DOHH2 (cell line): ENCODE results near the gene POC1B.

Experiments used
- H3F3A ChIP-seq: fragments of 200-600 bp; sonication (generic), shearing (Covaris generic); 2 replicates; pipeline ENCODE4 v1.6.0; 2016; ENCODE audit warnings: antibody characterized with exemption, mild to moderate bottlenecking; ENCODE audit not compliant: control insufficient read depth, insufficient read depth
- H3K27ac ChIP-seq: fragments of 200-600 bp; sonication (generic); 2 replicates; pipeline ENCODE4 v1.5.1; 2014; ENCODE audit warnings: low read depth, mild to moderate bottlenecking, low read length, moderate library complexity
- H3K27me3 ChIP-seq: fragments of 200-600 bp; sonication (generic); 2 replicates; pipeline ENCODE4 v1.6.1; 2014; ENCODE audit warnings: mild to moderate bottlenecking, low read length, mixed read lengths; ENCODE audit not compliant: control insufficient read depth
- H3K36me3 ChIP-seq: fragments of 200-600 bp; sonication (generic); 2 replicates; pipeline ENCODE4 v1.6.1; 2014; ENCODE audit warnings: mild to moderate bottlenecking, low read length, moderate library complexity, mixed read lengths; ENCODE audit not compliant: control insufficient read depth
- H3K4me1 ChIP-seq: fragments of 200-600 bp; sonication (generic); 2 replicates; pipeline ENCODE4 v1.6.1; 2014; ENCODE audit warnings: mild to moderate bottlenecking, low read length, mixed read lengths; ENCODE audit not compliant: control insufficient read depth
- H3K4me2 ChIP-seq: fragments of 200-600 bp; sonication (generic); 2 replicates; pipeline ENCODE4 v1.6.0; 2014; ENCODE audit warnings: mild to moderate bottlenecking, low read length, moderate library complexity
- H3K4me3 ChIP-seq: fragments of 200-600 bp; sonication (generic); 2 replicates; pipeline ENCODE4 v1.5.1; 2014; ENCODE audit warnings: mild to moderate bottlenecking, low read length, mixed read lengths
- H3K79me2 ChIP-seq: fragments of 200-600 bp; sonication (generic); 2 replicates; pipeline ENCODE4 v1.6.1; 2014; ENCODE audit warnings: mild to moderate bottlenecking, low read length, mixed read lengths; ENCODE audit not compliant: control insufficient read depth
- H3K9me2 ChIP-seq: fragments of 200-600 bp; sonication (generic); replicated peaks from 2 replicates; pipeline ENCODE4 v1.6.1; 2014; ENCODE audit warnings: mild to moderate bottlenecking, low read length, mixed read lengths; ENCODE audit not compliant: control insufficient read depth
- H3K9me3 ChIP-seq: fragments of 200-600 bp; sonication (generic); 2 replicates; pipeline ENCODE4 v1.6.1; 2014; ENCODE audit warnings: antibody characterized with exemption, low read length, mixed read lengths; ENCODE audit not compliant: control insufficient read depth, insufficient read depth
- H4K20me1 ChIP-seq: fragments of 200-600 bp; sonication (generic); 2 replicates; pipeline ENCODE4 v1.6.0; 2014; ENCODE audit warnings: low read depth, mild to moderate bottlenecking, antibody characterized with exemption, low read length, moderate library complexity; ENCODE audit not compliant: control insufficient read depth, insufficient read depth
- EZH2phosphoT487 ChIP-seq: fragments of 200-600 bp; sonication (generic); IDR thresholded peaks from 2 replicates; pipeline ENCODE4 v1.6.1; 2017; ENCODE audit warnings: borderline replicate concordance, mild to moderate bottlenecking, antibody characterized with exemption, low read length, moderate library complexity, mixed read lengths
- TF ChIP-seq, protein P1 (sequence below): fragments of 200-600 bp; sonication (generic); IDR thresholded peaks from one replicate; pipeline ENCODE4 v1.5.1; 2014; ENCODE audit warnings: antibody characterized with exemption, mild to moderate bottlenecking, low read depth, low read length; ENCODE audit not compliant: poor library complexity, severe bottlenecking

The POC1B gene

DNA sequence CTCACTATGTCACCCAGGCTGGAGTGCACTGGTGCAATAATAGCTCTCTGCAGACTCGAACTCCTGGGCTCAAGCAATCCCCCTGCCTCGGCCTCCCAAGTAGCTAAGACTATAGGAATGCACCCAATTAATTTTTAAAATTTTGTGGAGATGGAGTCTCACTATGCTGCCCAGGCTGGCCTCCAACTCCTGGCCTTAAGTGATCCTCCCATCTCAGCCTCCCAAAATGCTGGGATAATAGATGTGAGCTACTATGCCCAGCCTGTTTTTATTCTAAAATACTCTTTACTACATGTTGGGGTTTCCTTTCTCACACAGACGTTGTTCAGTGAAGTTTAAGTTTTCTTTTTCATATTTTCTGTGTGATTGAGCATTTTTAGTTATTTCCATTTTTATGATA, 112.6 kb downstream of the POC1B start:
- H3K27me3 ChIP-seq, result no peaks in the 10 kb centered on the region
- TF ChIP-seq, protein P1, sequence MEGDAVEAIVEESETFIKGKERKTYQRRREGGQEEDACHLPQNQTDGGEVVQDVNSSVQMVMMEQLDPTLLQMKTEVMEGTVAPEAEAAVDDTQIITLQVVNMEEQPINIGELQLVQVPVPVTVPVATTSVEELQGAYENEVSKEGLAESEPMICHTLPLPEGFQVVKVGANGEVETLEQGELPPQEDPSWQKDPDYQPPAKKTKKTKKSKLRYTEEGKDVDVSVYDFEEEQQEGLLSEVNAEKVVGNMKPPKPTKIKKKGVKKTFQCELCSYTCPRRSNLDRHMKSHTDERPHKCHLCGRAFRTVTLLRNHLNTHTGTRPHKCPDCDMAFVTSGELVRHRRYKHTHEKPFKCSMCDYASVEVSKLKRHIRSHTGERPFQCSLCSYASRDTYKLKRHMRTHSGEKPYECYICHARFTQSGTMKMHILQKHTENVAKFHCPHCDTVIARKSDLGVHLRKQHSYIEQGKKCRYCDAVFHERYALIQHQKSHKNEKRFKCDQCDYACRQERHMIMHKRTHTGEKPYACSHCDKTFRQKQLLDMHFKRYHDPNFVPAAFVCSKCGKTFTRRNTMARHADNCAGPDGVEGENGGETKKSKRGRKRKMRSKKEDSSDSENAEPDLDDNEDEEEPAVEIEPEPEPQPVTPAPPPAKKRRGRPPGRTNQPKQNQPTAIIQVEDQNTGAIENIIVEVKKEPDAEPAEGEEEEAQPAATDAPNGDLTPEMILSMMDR, result no peak
- TF ChIP-seq EZH2phosphoT487, result no peak
- no peaks in the 10 kb centered on the region for H3K9me2 ChIP-seq
- H3F3A ChIP-seq, result no peaks in the 10 kb centered on the region
- no peaks in the 10 kb centered on the region for H3K9me3 ChIP-seq
- no peaks in the 10 kb centered on the region for H3K4me1 ChIP-seq
- H3K36me3 ChIP-seq, result no peaks in the 10 kb centered on the region
- H3K4me3 ChIP-seq, result no peak overlapping the region
- no peak overlapping the region for H3K27ac ChIP-seq
- H3K79me2 ChIP-seq, result no peaks in the 10 kb centered on the region
- no peak overlapping the region for H3K4me2 ChIP-seq
- H4K20me1 ChIP-seq, result no peaks in the 10 kb centered on the region

DNA sequence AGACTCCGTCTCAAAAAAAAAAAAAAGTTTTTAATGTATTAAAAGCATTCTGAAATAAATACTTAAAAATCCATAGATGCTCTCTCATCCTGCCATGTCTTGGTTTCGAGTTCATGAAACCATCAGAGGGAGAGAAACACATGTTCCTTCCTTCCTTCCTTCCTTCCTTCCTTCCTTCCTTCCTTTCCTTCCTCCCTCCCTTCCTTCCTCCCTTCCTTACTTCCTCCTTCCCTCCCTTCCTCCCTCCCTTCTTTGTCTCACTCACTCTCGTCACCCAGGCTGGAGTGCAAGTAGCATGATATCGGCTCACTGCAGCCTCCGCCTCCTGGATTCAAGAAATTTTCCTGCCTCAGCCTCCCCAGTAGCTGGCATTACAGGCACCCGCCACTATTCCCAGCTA, 113.2 kb downstream of the POC1B start:
- no peaks in the 10 kb centered on the region for H3K36me3 ChIP-seq
- no peaks in the 10 kb centered on the region for H3K9me2 ChIP-seq
- no peak overlapping the region for H3K4me2 ChIP-seq
- no peak overlapping the region for H3K4me3 ChIP-seq
- H4K20me1 ChIP-seq, result no peaks in the 10 kb centered on the region
- H3K27me3 ChIP-seq, result no peaks in the 10 kb centered on the region
- H3K27ac ChIP-seq, result no peak overlapping the region
- H3K79me2 ChIP-seq, result no peaks in the 10 kb centered on the region
- TF ChIP-seq, protein P1, result no peak
- TF ChIP-seq EZH2phosphoT487, result no peak
- no peaks in the 10 kb centered on the region for H3F3A ChIP-seq
- no peaks in the 10 kb centered on the region for H3K9me3 ChIP-seq
- H3K4me1 ChIP-seq, result no peaks in the 10 kb centered on the region

GRCh38 chr12:89411846-89412245, 114.0 kb downstream of the POC1B start:
- H3K4me3 ChIP-seq, result no peak overlapping the region
- H3K27ac ChIP-seq, result no peak overlapping the region
- no peaks in the 10 kb centered on the region for H3K79me2 ChIP-seq
- no peaks in the 10 kb centered on the region for H3K9me3 ChIP-seq
- no peaks in the 10 kb centered on the region for H3K36me3 ChIP-seq
- H3K27me3 ChIP-seq, result no peaks in the 10 kb centered on the region
- H3F3A ChIP-seq, result no peaks in the 10 kb centered on the region
- H3K9me2 ChIP-seq, result no peaks in the 10 kb centered on the region
- TF ChIP-seq, protein P1, result no peak
- TF ChIP-seq EZH2phosphoT487, result no peak
- H3K4me2 ChIP-seq, result no peak overlapping the region
- H4K20me1 ChIP-seq, result no peaks in the 10 kb centered on the region
- no peaks in the 10 kb centered on the region for H3K4me1 ChIP-seq

GRCh38 chr12:89411234-89411633, 114.6 kb downstream of the POC1B start:
- Histone ChIP-seq H3K9me2 (no peaks in the 10 kb centered on the region), H3K27me3 (no peaks in the 10 kb centered on the region), H3K79me2 (no peaks in the 10 kb centered on the region), H3K4me2 (no peak overlapping the region), H3K9me3 (no peaks in the 10 kb centered on the region), H3K36me3 (no peaks in the 10 kb centered on the region), H3K4me1 (no peaks in the 10 kb centered on the region), H3K27ac (no peak overlapping the region), H4K20me1 (no peaks in the 10 kb centered on the region), H3F3A (no peaks in the 10 kb centered on the region), H3K4me3 (no peak overlapping the region)
- TF ChIP-seq EZH2phosphoT487, result no peak
- TF ChIP-seq, protein P1, result no peak
